Measurements from ENCODE around the gene PCBD1. TPM values are rescaled to one million over a fixed set of nuclear protein-coding genes. Genes with fewer than 3 reads are reported as not detected.

The PCBD1 gene
- total RNA-seq: 31.7 and 32.4 TPM in 2 replicates

GRCh38 chr10:70887804-70888800 lies at the start of gene PCBD1:
Gene PCBD1 (minus strand): TSS chr10:70888565. CDS start chr10:70888533, 32 bp downstream.

Other genes starting within 250 kb of the PCBD1 start
- gene ADAMTS14, start 216.1 kb downstream of the PCBD1 start, total RNA-seq: 0.17 and 1.1 TPM in 2 replicates
- not detected in 2 replicates for gene TBATA, start 103.2 kb downstream of the PCBD1 start, total RNA-seq
- gene SGPL1, start 72.6 kb downstream of the PCBD1 start, total RNA-seq: 17.4 and 21.1 TPM in 2 replicates

Measured in pericardium fibroblast (primary cell).